GM08714 (cell line): ENCODE data around the gene JMJD8.

Experiments used
- H3K4me3 ChIP-seq: fragments of 200-500 bp; sonication (Bioruptor generic); 2 replicates; pipeline ENCODE4 v1.5.1; 2014; ENCODE audit warnings: mild to moderate bottlenecking, low read length, inconsistent platforms
- ZNF274 ChIP-seq: IDR thresholded peaks from 2 replicates; pipeline ENCODE4 v1.6.1; 2012; ENCODE audit warnings: mild to moderate bottlenecking, low read depth, low read length

JMJD8 gene

GRCh38 chr16:647173-647902, 36.8 kb downstream of the JMJD8 start:
- no peak overlapping the region for H3K4me3 ChIP-seq
- no peak for TF ChIP-seq ZNF274

GRCh38 chr16:646679-647172, 37.4 kb downstream of the JMJD8 start:
- H3K4me3 ChIP-seq, result no peak overlapping the region
- no peak for TF ChIP-seq ZNF274

- no peak overlapping the region for H3K4me3 ChIP-seq
- TF ChIP-seq ZNF274, result no peak
Measured at GRCh38 chr16:645852-646678, 38.1 kb downstream of the JMJD8 start.

- TF ChIP-seq ZNF274, result no peak
- no peak overlapping the region for H3K4me3 ChIP-seq
Measured at GRCh38 chr16:644556-644955, 39.6 kb downstream of the JMJD8 start.

GRCh38 chr16:643050-643368, 41.1 kb downstream of the JMJD8 start:
- peak overlapping the region; percentile 76; the same call in 1 of the 2 replicates for H3K4me3 ChIP-seq
- no peak for TF ChIP-seq ZNF274

- H3K4me3 ChIP-seq, result peak overlapping the region; percentile 76
- no peak for TF ChIP-seq ZNF274
Measured at GRCh38 chr16:642189-643049, 41.7 kb downstream of the JMJD8 start.

GRCh38 chr16:641326-642188, 42.6 kb downstream of the JMJD8 start, which contains the start of gene MCRIP2:
Gene MCRIP2 (plus strand): TSS chr16:641828. CDS start chr16:641992, 164 bp downstream.
- H3K4me3 ChIP-seq, result peak within 1 kb of the TSS; percentile 76
- TF ChIP-seq ZNF274, result no peak

GRCh38 chr16:640614-641013, 43.5 kb downstream of the JMJD8 start:
- no peak overlapping the region for H3K4me3 ChIP-seq

GRCh38 chr16:638836-639235, 45.3 kb downstream of the JMJD8 start:
- no peak for TF ChIP-seq ZNF274
- no peak overlapping the region for H3K4me3 ChIP-seq

More at GRCh38 chr16:640614-641013, 43.5 kb downstream of the JMJD8 start:
- TF ChIP-seq ZNF274, result no peak

GRCh38 chr16:638034-638543, 46.0 kb downstream of the JMJD8 start:
- H3K4me3 ChIP-seq, result no peak overlapping the region
- TF ChIP-seq ZNF274, result no peak

- H3K4me3 ChIP-seq, result peak overlapping the region; percentile 33; the same call in 1 of the 2 replicates
- TF ChIP-seq ZNF274, result no peak
Measured at GRCh38 chr16:637081-638018, 46.8 kb downstream of the JMJD8 start.

- peak within 1 kb of the TSS; percentile 65 for H3K4me3 ChIP-seq
- no peak for TF ChIP-seq ZNF274
Measured at GRCh38 chr16:636206-637080, 47.7 kb downstream of the JMJD8 start, which contains the start of gene METTL26. Gene METTL26 (minus strand): TSS chr16:636305. CDS start chr16:636290, 15 bp downstream.
